ENCODE results near the gene NT5DC3.
A peak's percentile ranks its signal among the peaks of the same experiment; 100 is the strongest.
"Not testable (repeated sequence)": the region's sequence is repeated elsewhere in the genome, so short reads cannot be mapped to it uniquely, and the experiment has no call there.

The NT5DC3 gene

DNA sequence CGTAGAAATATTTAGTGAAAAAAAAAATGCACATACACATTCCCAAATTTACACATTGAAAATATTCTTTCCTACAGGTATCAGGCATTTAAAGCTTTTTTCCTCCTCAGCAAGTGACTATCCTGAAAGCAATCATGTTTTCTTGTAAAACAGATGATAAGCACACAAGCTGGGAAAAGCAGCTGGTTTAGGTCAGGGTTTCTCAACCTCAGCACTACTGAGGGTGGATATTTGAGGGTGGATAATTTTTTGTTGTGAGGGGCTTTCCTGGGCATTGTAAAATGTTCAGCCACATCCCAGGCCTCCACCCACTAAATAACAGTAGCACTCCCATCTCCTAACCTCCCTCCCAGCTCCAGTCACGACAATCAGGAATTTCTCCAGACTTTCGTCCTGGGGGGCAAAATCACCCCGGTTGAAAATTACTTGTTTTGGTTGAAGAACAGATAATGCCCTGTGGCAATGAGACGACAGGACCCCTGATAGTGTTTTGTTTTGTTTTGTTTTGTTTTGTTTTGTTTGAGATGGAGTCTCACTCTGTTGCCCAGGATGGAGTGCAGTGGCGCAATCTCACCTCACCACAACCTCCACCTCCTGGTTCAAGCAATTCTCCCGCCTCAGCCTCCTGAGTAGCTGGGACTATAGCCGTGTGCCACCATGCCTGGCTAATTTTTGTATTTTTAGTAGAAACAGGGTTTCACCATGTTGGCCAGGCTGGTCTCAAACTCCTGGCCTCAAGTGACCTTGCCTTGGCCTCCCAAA is 15.0 kb upstream of the NT5DC3 start:
- DNase-seq (ENCODE audit: low read depth in 3 of 3), result no peak

GRCh38 chr12:103855036-103855712 is 14.1 kb upstream of the NT5DC3 start:
- DNase-seq (ENCODE audit: low read depth in 3 of 3), result no peak

DNA sequence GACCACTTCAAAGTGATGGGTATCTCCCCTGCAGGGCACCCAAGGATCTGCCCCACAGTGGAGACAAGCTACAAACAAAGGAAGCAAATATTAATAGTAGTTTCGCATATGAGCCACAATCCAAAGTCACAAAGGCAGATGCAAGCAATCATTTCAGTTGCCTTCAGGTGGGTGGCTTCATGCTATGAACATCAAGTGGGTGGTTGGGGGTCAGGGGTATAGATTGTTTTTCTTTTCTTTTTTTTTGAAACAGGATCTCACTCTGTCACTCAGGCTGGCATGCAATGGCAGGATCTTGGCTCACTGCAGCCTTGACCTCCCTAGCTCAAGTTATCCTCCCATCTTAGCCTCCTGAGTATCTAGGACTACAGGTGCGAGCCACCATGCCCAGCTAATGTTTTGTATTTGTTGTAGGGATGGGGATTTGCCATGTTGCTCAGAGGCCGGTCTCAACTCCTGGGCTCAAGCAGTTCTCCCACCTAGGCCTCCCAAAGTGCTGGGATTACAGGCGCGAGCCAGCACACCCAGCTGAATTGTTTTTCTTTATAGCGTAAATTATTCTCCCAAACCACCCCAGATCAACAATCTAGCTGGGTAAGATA is 13.4 kb upstream of the NT5DC3 start:
- no peak for DNase-seq (ENCODE audit: low read depth in 3 of 3)

GRCh38 chr12:103852498-103852997 is 11.5 kb upstream of the NT5DC3 start:
- no peak for DNase-seq (ENCODE audit: low read depth in 3 of 3)

DNA sequence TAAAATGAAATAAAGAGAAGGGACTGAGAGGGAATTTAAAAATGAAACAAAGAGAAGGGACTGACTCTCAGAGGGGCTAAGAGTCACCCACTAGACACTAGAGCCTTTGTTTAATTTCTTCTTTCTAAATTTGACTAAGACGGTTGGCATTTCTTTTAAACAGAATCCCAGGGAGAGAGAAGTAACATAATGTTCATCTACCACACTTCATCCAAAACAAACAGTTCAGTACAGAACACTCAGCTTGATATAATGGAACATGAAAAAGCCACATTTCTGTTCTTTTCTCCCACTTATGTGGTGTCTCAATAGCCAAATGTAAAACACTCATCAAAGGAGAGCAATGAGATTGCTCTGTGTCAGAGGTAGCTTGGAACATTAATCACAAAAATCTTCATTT is 10.1 kb upstream of the NT5DC3 start:
- no peak for DNase-seq (ENCODE audit: low read depth in 3 of 3)

GRCh38 chr12:103850429-103850828 is 9.4 kb upstream of the NT5DC3 start:
- no peak for DNase-seq (ENCODE audit: low read depth in 3 of 3)

GRCh38 chr12:103848917-103849491 is 8.0 kb upstream of the NT5DC3 start:
- DNase-seq (ENCODE audit: low read depth in 3 of 3), result no peak

DNA sequence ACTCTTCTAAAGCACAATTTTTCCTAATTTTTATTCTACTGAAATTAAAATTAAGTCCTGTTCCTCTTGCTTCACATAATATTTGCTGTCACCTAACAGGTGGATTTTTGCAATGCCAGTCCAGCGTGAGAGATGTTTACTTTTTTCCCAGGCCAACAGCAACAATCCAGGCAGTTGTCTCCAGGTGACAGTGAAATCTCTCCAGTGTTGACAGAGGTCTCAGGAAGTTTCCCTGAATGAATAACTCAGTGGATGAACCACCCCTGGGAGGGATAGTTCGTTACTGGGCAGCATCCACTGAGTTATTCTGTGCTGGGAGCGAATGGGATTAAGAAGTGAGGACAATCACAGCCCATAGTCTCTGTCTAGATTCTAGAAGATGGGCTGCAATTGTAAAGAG is 7.1 kb upstream of the NT5DC3 start:
- DNase-seq (ENCODE audit: low read depth in 3 of 3), result no peak

DNA sequence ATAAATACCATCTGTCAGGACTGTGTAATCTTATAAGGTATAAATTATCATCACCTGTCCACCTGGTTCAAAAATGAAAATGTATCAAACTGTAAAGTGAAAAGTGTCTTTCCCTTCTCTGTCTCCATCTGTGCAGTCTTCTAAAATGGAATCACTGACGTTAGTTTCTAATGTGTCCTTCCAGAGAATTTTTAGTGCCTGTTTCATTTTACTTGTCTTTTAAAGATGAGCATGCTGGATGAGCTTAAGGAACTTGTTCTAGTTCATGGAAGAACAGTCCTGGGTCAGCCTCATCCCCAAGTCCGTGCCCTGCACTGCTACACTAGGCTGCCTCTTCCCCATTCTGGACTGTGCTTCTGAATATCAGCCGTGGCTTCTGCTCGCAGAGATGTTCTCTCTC is 5.4 kb upstream of the NT5DC3 start:
- DNase-seq (ENCODE audit: low read depth in 3 of 3), result no peak

DNA sequence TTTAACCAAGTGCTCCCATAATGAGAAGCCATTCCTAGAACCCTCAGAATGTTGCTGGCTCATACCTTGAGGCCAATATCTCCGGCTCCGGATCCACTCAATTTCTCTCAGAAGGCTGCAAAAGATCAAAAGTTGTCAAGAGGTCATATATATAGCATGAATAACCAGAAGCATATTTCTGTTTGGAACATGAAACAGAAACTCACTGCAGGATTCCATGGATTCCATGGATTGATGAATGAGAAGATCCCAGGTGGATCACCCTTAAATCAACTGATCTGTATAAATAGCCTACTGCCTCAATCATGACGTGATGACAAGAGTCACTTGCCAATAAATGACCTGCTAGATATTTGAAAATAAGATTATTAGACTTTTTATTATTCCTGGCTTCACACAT is 3.3 kb upstream of the NT5DC3 start:
- DNase-seq (ENCODE audit: low read depth in 3 of 3), result no peak

DNA sequence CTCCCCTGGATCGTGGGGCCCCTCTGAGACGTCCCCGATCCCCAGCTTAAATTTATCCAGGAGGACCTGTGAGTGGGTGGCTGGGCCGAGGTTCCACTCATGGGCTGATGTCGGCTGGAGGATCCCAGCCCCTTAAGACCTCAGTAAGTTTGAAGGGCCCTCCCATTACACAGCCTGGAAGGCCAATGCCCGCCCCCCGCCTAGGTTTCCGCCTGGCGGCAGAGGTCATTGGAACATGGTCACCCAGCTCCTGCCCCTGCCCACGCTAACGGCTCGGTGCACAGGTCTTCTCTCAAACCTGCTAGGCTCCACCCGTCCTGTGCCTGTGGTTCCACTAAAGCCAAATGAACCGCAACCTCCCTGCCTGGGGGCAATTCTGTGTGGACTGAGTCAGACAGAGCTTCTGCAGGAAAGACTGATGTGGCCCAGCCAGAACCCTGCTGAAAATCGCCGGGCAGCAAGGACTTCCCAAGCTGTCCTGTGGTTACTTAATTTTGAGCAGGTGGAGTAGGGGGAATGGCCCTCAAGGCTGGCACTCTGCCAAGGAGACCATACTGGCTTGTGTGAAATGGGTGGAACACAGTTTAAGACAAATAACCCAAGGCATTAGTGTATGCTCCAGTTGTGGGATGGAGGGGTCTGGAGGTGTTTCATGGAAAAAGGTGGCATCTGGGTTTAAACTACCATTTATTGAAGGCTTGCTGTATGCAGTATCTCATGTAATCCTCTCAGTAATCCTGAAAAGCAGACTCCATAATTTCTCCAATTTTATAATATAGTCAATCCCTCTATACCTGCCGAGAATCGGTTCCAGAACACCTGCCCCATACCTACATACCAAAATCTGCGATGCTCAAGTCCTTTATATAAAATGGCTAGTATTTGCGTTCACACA is 903 bp upstream of the NT5DC3 start:
- DNase-seq (ENCODE audit: low read depth in 3 of 3), result peak in 1 of 3 experiments; percentile 32

DNA sequence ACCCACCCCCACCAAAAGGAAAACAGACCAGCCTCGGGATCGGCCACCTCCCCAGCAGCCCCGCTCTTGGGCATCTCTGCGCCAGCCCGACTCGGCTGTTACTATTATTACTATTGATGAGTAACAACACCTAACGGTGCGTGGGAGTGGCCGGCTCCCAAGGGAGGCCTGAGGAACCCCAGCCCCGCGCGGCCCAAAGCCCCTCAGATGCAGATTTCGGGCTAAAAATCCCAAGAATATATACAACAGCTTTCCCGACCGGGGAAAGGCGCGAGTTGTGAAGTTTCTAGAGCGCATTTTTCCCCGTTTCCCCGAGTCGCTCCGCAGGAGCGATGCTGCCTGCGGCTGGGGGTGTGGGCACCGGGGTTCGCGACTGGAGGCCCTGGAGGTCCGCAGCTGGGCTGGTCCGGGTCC is 565 bp downstream of the NT5DC3 start:
- peak in 1 of 3 experiments; percentile 37 for DNase-seq (ENCODE audit: low read depth in 3 of 3)

GRCh38 chr12:103839609-103840461 is 1.2 kb downstream of the NT5DC3 start:
- no peak for DNase-seq (ENCODE audit: low read depth in 3 of 3)

GRCh38 chr12:103839103-103839502 is 1.9 kb downstream of the NT5DC3 start:
- no peak for DNase-seq (ENCODE audit: low read depth in 3 of 3)

GRCh38 chr12:103838254-103838914 is 2.6 kb downstream of the NT5DC3 start:
- no peak for DNase-seq (ENCODE audit: low read depth in 3 of 3)

DNA sequence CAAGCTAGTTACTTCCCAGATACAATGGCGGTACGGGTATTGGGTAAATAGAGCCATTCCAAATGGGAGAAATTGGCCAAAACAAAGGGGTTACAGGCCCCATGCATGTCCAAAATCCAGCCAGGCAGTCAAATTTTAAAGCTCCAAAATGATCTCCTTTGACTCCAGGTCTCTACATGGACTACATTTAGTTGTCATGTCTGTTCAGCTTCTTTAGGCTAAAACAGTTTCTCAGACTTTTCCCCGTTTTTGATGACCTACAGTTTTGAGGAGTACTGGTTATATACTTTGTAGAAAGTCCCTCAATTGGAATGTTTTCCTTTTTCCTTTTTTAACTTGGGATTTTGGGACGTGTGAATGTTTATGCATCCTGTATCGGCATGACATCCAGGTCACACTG is 4.7 kb downstream of the NT5DC3 start:
- DNase-seq (ENCODE audit: low read depth in 3 of 3), result no peak

DNA sequence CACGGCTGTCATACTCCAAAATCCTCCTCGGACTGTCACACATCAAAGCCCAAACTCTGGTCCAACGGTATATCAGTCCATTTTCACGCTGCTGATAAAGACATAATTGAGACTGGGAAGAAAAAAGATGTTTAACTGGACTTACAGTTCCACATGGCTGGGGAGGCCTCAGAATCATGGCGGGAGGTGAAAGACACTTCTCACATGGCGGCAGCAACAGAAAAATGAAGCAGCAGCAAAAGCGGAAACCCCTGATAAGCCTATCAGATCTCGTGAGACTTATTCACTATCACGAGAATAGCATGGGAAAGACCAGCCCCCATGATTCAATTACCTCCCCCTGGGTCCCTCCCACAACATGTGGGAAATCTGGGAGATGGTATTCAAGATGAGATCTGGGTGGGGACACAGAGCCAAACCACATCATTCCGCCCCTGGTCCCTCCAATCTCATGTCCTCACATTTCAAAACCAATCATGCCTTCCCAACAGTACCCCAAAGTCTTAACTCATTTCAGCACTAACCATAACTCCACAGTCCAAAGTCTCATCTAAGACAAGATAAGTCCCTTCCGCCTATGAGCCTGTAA is 5.2 kb downstream of the NT5DC3 start:
- not testable (repeated sequence) for DNase-seq (ENCODE audit: low read depth in 3 of 3)

DNA sequence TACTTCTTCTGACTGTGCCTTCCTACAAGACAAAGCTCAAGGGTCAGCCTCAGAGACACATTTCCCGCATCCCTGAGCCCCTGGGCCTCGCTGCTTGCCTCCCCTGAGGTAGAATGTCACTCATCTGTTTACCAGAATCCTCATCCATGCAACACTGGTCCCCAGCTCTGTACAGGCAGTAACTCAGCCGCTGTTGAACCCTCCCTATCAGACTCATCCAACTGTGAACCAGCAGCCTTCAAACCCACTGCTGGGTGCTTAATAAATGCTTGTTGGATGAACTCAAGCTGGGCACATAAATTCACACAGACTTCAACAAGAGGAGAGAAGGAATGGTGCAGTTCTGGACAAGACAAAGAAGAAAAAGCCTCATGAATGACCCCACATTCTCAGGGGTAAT is 6.1 kb downstream of the NT5DC3 start:
- DNase-seq (ENCODE audit: low read depth in 3 of 3), result no peak

GRCh38 chr12:103833891-103834290 is 7.1 kb downstream of the NT5DC3 start:
- DNase-seq (ENCODE audit: low read depth in 3 of 3), result no peak

All from stimulated activated CD4-positive, alpha-beta T cell treated with anti-CD3 and anti-CD28 coated beads, TNF-alpha, amount 100 ng/mL, for 24 hours (primary cell).